SU-DHL-6 (cell line): ENCODE measurements around the gene NLRP6.

Experiments
- CTCF ChIP-seq: fragments of 200-600 bp; sonication (generic); IDR thresholded peaks from one replicate; pipeline ENCODE4 v1.5.1; 2017; ENCODE audit warnings: antibody characterized with exemption, mild to moderate bottlenecking, low read length, moderate library complexity; ENCODE audit not compliant: insufficient read depth, poor library complexity, severe bottlenecking
- EZH2phosphoT487 ChIP-seq: fragments of 200-600 bp; sonication (generic), shearing (Covaris generic); conservative IDR thresholded peaks from 2 replicates; pipeline ENCODE4 v1.6.1; 2018; ENCODE audit warnings: mild to moderate bottlenecking, antibody characterized with exemption, low read length, moderate library complexity, mixed read lengths

- TF ChIP-seq CTCF (no peak), EZH2phosphoT487 (no peak)
Observed at GRCh38 chr11:287821-288477, 9.7 kb downstream of the NLRP6 start.
